Stimulated activated CD4-positive, alpha-beta T cell treated with anti-CD3 and anti-CD28 coated beads, Interleukin-4, amount 100 ng/mL, for 24 hours (primary cell): ENCODE results near the gene TSPAN12.
"Not testable (repeated sequence)": the region's sequence is repeated elsewhere in the genome, so short reads cannot be mapped to it uniquely, and the experiment has no call there.

Experiments
- DNase-seq: peaks from one replicate; pipeline ENCODE4 v3.0.0-alpha.2; 2020

The TSPAN12 gene, protein sequence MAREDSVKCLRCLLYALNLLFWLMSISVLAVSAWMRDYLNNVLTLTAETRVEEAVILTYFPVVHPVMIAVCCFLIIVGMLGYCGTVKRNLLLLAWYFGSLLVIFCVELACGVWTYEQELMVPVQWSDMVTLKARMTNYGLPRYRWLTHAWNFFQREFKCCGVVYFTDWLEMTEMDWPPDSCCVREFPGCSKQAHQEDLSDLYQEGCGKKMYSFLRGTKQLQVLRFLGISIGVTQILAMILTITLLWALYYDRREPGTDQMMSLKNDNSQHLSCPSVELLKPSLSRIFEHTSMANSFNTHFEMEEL

DNA sequence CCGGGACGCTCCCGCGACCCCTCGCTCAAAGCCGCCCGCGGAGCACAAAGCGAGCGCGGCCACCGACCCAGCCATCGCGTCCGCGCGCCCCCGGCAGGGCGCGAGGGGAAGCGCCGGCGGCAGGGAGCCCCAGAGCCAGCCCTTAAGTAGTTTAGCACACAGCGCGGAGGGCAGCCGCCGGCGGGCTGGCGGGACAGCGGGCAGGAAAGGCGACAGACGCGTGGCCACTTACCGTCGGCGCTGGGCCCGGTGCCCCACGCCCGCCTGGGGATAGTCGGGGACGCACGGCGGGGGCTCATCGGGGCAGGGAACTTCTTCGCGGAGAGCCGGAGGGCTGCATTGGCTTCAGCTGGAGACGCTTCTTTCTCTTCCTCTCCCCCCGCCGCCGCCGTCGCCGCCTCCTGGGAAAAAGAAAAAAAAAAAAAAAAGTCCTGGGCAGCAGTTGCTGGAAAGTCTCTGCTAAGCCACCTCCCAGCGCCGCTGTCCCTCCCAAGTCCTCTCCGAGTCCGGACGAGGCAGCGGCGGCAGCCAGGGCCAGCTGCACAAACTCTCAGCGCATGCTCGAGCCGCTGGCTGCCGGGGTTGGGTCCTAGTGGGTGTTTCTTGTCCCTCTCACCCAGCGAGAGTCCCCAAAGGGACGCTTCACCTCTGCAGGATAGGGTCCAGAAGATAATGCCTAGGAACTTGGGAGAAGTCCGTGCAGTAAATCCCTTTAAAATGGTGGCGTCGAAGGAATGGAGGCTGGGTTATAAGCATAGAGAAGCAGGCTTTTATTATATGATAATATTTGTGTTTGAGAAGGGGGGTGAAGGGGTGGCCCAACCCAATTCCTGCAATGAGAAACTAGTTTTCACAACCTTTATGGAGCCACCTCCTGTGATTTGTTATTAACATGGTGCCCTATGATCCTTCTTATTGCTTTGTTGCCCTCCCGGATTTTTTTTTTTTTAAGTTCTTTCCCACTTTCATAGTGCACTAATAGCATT is at the start of gene TSPAN12:
Gene TSPAN12, minus strand, starts transcription at position 557 of the 986 bp plus-strand sequence. CDS start 1,381 bp downstream, outside the sequence.
- DNase-seq, result peak; percentile 30

DNA sequence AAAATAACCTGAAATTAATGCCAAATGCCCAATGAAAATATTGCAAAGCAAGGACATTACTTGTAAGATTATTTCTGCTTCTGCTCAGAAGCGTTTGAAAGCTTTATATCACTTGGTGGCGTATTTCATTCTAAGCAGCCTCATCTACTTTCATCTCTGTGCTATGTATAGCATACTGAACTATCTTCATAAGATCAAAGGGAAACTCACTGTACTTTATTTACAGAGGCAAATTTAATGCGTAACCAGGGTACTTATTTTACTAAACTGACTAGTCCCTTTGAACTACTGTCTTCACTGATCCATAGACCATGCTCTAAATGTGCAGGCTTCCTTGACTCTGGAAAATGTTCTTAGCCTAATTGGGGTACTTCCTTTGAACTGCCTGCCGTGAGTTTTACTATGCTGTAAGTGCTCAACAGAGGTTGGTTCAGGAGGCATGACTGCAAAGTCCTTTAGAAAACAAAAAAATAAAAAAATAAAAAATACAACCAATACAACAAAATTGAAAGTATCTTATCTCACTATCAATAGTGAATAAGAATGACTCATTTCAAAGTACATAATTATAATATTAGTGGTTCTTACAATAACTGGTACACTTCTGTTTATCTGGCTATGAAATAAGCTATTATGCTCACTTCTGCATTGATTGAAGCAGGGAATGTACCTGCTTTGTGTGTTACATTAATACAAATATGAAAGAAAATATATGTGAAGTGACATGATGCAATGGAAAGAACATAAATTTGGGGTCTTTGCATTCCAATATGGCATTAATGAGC is 41.0 kb upstream of the TSPAN12 start:
- no peak for DNase-seq

DNA sequence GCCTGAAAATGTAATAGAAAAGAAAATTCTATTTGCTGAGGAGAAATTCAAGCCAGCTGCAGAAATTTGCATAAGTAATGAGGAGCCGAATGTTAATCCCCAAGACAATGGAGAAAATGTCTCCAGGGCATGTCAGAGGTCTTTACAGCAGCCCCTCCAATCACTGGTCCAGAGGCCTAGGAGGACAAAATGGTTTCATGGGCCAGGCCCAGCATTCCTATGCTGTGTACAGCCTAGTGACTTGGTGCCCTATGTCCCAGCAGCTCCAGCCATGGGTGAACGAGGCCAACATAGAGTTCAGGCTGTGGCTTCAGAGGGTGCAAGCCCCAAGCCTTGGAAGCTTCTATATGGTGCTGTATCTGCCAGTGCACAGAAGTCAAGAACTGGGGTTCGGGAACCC is 37.3 kb upstream of the TSPAN12 start:
- not testable (repeated sequence) for DNase-seq

DNA sequence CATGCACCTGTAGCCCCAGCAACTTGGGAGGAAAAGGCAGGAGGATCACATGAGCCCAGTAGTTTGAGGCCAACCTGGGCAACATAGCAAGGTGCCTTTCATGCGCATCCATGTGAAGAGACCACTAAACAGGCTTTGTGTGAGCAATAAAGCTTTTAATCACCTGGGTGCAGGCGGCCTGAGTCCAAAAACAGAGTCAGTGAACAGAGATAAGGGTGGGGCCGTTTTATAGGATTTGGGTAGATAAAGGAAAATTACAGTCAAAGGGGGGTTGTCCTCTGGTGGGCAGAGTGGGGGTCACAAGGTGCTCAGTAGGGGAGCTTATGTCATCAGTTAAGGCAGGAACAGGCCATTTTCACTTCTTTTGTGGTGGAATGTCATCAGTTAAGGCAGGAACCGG is 27.7 kb upstream of the TSPAN12 start:
- not testable (repeated sequence) for DNase-seq

DNA sequence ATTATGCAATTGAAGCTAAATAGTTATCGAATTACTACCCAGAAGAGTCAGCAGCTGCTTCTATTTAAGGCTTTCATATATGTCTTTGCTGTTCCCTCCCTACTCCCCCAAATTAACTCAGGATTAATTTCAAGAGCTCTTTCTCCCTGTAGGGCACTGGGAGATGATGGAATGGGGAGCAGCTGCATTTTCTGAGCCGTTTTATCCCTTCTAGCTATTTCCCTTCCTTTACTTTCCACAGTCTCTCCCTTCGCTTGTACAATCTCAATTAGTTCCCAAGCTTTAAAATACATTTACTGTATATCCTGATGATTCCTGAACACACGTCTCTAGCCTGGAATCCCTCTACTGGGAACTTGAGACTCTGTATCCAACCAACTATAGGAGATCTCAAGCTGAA is 19.8 kb upstream of the TSPAN12 start:
- DNase-seq, result no peak

DNA sequence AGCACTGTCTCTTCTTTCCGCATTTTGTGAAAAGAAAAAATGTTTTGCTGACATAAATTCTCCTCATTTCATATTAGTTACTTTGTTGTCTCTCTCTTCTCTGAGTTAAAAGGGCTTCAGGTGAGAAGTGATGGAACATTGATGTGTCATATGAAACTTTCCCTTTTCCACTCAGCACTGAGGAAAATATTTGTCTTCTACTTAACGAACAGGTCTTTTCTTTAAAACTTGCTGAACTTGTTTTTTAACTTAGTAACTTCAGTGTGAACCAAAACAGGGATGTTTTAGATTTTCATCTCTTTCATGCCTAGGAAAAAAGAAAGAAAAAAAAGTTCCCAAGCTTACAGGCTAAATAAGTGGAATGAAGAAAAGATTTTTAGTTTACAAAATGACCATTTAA is 19.0 kb upstream of the TSPAN12 start:
- DNase-seq, result no peak

DNA sequence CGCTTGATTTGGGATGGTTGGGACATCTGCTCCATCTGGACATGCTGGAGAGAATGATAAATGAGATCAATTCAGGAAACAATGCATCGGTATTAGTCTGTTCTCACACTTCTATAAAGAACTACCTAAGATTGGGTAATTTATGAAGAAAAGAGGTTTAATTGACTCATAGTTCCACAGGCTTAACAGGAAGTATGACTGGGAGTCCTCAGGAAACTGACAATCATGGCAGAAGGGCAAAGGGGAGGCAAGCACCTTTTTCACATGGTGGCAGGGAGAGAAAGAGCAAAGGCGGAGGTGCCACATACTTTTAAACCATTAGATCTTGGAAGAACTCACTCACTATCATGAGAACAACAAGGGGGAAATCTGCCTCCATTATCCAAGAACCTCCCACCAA is 16.8 kb upstream of the TSPAN12 start:
- DNase-seq, result no peak

DNA sequence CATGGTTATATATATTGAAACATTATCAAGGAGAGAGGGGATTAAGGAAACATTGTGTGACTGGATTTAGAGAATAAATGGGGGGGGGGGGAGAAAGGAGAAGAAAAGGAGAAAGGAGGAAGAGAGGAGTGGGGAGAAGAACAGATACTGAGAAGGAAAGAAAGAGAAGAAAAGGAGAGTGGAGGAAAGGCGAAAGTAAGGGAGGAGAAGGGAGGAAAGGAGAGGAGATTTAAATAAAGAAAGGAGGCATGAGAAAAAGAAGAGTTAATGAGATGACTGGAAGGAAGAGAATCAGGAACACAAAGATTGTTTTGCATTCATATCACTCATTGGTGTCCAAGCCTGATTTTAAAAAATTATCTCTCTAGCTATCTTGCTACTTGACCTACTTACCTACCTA is 16.1 kb upstream of the TSPAN12 start:
- no peak for DNase-seq

DNA sequence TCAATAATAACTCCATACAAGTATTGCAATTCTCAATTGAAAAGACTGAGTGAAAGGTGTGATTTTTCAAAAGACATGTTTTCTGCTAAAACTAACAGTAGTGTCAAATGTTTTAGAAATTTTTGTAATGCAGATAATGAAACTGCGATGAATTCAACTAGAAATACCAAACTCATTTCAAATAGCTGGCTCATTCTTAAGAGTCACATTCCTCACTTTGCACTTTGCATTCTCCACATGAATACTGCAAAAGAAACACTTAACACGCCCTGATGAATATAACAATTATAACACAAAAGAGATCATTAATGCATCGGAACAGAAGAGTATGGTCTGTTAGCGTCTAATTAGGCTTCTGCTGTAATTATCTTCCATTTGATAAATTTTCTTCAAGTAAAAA is 15.5 kb upstream of the TSPAN12 start:
- no peak for DNase-seq

DNA sequence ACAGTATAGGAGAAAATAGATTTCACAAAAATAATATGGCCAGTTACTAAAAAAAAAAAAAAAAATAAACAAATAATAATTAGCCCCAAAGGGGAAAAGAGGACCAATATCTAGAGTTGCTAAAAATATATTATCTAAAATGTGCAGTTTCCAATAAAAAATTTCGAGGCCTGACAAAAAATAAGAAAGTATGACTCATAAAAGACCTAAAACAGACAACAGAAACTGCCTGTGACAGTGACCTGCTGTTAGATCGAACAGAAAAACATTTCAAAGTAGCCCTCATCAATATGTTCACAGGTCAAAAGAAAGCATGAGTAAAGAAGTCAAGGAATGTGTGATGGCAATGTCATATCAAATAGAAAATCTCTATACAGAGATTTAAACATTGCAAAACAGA is 11.8 kb upstream of the TSPAN12 start:
- DNase-seq, result no peak

DNA sequence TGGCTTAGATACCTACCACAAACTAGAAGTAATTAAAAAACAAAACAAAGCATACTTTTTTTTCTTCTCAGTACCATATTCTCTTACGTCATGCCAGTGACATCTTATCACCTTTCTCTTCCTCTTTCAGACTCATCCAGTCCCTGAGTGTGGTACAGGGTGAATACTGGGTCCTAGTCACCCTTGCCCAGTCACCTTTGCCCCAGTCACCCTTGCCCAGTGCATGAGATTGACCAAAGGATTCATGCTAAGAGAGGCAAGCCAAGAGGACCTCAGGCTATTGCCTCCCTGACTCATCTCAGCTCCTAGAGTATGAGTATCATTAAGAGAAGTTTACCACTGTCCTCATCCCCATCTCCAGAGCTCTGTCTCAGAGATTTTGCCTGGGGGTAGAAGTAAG is 10.0 kb upstream of the TSPAN12 start:
- DNase-seq, result no peak

DNA sequence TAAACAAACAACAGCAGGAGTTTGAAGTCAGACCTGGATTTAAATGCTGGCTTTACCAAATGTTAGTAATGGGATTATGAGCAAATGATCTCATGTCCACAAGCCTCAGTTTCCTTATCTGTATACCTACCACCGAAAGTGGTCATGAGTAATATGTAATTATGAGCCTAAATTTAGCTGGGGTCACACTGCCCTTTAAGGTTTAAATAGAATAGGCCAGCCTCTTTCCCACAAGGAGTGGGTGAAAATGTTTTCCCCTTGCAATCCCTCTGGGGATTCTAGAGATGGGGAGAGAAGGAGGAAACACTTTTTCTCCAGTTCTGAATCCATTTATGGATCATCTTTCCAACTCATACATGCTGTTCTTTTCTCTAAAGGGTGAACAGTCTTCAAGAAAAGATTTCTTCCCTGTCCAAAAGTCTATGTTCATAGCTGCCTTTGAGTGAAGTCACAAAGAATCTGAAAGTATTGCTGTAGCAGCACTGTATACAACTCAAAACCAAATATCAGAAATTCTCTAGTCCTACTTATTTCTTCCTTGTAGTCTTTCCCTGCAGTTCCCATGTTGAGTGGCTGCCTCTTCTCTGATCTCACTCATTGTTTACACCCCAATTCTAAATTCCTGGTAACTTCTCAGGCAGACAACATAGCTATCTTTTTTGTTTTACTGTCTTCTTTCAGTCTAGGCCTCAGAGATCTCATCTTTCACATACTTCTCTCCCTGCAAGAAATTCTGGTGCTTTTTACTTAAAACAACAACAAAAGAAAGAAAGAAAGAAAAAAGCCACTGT is 7.4 kb upstream of the TSPAN12 start:
- no peak for DNase-seq

DNA sequence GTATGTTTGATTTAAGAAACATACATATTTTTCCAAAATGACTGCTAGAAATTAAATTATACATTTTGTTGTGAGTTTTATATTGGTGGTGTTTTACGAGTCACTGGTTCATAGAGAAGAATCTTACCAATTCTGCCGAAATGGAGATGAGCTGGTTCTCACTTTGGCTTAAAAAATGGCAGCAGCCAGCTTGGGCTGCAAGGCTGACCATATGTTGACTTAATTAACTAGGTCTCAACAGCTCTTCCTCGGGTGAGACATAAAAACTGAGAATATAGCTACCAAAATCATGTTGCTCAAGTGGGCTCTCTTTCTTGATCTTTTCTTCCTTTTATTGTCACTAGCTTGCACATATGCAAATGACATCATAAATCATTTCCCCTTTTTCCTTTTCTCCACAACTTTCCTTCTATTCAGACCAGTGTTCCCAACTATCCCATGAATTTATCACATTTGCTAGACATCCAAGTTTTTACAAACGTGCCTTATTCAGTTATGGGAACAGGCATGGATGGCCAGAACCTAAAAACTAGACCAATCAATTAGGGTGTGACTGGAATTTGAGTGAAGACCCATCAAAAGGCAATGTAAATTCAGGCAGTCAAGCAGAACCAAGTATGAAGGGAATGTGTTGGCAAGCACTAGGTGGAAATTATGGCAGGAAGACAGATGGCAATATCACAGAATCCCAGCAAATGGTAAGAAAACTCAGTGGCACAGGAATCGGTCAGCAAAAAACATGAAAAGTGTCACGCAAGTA is 6.4 kb upstream of the TSPAN12 start:
- DNase-seq, result no peak

DNA sequence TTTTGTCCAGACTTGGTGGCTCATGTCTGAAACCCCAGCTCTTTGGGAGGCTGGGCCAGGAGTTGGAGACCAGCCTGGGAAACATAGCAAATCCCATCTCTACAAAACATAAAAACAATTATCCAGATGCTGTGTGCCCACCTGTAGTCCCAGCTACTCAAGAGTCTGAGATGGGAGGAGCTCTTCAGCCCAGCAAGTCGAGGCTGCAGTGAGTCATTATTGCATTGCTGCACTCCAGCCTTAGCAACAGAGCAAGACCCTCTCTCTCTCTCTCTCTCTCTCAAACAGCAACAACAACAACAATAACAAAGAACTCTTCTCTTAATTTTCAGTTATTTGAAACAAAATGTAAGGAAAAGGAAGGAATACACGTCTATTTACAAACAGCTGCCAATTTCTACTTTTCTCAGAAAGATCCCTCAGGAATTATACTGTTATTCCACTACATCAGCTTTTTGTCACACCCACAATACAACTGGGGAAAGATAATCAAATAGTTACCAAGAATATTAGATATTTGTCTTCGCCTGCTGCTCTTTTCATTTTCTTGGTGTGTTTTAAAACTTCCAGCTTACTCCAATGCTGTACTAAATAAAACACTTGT is 5.1 kb upstream of the TSPAN12 start:
- DNase-seq, result no peak

DNA sequence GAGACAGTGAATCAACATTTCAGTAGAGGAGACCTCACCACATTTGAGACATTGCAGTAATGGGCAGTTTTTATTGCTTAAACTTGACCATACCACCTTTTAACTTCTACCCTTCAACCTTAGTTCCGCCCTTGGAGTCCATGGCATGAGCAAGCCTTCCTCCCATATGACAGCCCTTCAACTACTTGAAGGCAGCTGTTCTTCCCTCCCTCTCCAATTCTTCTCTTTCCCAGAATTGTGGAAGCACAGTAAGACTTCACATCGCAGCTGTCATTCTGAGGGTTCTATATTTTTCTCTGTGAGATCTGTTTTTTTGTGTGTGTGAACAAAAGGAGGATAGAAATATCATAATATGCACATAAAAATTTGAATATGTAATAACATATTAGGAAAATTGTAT is 2.2 kb upstream of the TSPAN12 start:
- no peak for DNase-seq

DNA sequence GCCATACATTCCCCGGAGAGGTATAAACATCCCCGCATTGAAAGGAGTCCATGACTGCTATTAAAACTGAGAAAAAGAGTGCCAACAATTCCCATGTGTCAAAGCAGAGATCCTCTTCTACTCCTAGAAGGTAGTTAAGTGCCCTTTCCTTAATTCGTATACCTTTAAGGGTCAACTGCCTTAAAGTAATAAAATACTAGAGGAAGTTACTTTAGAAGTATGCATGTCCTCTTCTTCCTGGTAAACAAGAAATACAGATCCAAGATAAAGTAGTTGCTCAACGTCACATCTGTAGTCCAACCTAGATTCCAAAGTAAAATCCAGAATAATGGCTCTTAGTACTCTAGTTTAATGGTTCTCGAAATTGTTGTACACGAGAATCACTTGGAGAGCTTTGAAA is 1.5 kb upstream of the TSPAN12 start:
- DNase-seq, result no peak

DNA sequence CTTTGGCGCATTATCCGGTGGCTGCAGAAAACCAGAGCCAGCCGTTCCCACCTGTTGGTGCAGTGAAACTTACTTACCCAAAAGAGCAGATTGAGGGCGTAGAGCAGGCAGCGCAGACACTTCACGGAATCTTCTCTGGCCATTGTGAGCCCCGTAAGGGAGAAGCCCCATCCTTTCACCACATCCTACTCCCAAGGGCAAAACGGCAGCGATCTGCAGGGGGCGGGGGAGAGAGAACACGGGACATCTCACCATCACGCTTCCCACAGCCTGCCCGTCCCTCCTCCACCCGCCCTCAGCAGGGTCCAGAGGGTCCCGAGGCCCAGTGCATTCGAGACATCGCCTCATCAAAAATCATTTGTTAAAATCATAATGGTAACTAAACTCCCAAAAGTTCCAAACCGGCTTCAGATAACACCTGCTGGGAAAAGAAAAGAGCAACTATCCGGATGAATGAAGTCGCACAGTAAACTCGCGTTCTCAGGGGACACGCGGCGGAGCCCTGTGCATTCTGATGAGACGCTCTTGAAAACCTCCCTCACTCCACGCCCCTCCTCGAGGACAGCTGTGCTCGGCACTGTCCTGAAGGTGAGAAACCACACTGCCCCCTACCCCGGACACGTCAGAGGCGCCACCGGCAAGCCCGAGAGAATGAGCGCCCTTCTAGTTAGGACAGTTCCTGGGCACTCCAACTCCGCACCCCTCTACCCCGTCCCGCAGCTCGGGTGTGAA is 1.2 kb downstream of the TSPAN12 start:
- no peak for DNase-seq

DNA sequence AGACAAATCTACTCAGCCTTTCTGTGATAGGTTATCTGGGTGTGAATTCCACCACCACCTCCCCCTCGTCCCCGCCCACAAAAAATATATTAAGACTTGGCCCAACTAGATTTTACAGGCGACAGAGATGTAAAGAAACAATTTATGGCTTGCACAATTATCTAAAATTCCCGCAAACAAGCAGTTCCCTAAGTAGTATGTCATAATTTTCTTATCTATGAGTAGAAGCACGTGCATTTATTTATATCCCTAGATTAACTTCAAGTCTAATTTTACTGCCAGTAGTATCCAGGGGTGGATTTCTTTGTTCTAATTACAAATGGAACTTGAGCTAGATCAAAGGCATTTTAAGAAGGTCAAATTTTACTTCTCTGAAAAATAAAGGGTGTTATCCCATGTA is 1.7 kb downstream of the TSPAN12 start:
- no peak for DNase-seq

DNA sequence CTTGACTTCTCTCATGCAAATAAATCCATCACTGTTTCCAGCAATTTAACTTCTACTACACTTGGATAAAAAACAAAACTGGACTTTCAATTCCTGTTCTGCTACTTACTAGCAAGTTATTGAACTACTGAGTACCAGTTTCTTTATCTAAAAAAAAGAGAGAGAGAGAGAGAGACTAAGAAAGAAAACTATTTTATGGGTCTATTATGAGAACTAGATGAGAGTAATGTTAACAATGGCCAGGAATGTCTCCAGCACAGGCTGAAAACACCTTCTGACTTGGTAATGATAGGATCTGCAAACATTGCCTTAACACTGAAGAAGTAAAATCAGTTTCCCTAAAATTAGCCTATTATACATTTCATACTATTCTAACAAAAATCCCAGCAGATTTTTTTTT is 5.2 kb downstream of the TSPAN12 start:
- no peak for DNase-seq

DNA sequence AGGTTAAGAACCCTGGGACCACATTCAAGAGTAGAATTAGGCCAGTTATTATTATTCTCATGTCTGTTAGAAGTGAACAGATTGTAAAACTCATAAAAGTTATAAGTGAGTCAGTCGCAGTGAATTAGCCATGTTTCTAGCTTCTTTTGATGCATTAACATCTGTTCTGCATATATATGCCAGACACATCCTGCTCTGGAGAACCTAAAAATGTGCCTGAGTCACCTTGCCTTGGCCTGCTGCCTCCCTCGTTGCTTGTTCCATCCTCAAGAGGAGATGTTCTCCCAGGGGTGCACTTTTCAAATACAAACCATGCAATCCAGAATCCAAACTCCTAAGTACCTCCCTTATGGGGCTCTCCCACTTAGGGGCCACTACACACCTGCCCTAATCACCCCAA is 14.8 kb downstream of the TSPAN12 start:
- DNase-seq, result no peak
